SK-N-SH (cell line): ENCODE results near the gene ZNF407. TPM values are rescaled to one million over a fixed set of nuclear protein-coding genes. Genes with fewer than 3 reads are reported as not detected.

Experiments used
- CTCF ChIA-PET: fragments of 300-600, 350-600 bp; formaldehyde crosslinking; extraction: SDS; loops from one replicate; lab custom pipeline; 2021; lab: Yijun Ruan, JAX
- POLR2A ChIA-PET: fragments of 350-600 bp; sonication (Branson Sonifier 250); formaldehyde crosslinking; extraction: SDS; loops from one replicate; lab custom pipeline; 2020; ENCODE audit warnings: antibody characterized with exemption, inconsistent platforms; lab: Yijun Ruan, JAX
- DNase-seq: peaks from one replicate; pipeline ENCODE4 v3.0.0; 2012
- H2AFZ ChIP-seq: fragments of 200-600 bp; sonication (generic); 2 replicates; pipeline ENCODE4 v1.8.1; 2016; ENCODE audit warnings: antibody characterized with exemption, mild to moderate bottlenecking, low read depth
- H3F3A ChIP-seq: fragments of 200-600 bp; sonication (generic); replicated peaks from 2 replicates; pipeline ENCODE3; 2016; ENCODE audit warnings: antibody characterized with exemption, mild to moderate bottlenecking; ENCODE audit not compliant: insufficient read depth
- H3K27ac ChIP-seq, 2 experiments: fragments of 200-500 bp in 1 of 2; fragments of 200-600 bp in 1 of 2; sonication (Bioruptor generic) in 1 of 2; sonication (generic), shearing (Covaris generic) in 1 of 2; 2 replicates each; pipeline versions ENCODE4 v1.5.1 to v1.6.1; 2014 to 2016; ENCODE audit warnings: low read depth in 2 of 2, inconsistent platforms in 1 of 2, low read length in 1 of 2, mild to moderate bottlenecking in 1 of 2, mixed read lengths in 1 of 2
- H3K27me3 ChIP-seq: fragments of 200-600 bp; sonication (generic), shearing (Covaris generic); 2 replicates; pipeline ENCODE4 v1.6.1; 2016; ENCODE audit warnings: mixed run types; ENCODE audit not compliant: insufficient read depth
- H3K36me3 ChIP-seq, 2 experiments: fragments of 200-500 bp in 1 of 2; fragments of 200-600 bp in 1 of 2; sonication (Bioruptor generic) in 1 of 2; sonication (generic) in 1 of 2; replicated peaks in 1 of 2; 2 replicates each; pipeline versions ENCODE3 to v1.5.1; 2014 to 2016; ENCODE audit warnings: low read length in 1 of 2, mild to moderate bottlenecking in 1 of 2; ENCODE audit not compliant: insufficient read depth in 2 of 2, control insufficient read depth in 1 of 2
- H3K4me1 ChIP-seq, 2 experiments: fragments of 200-500 bp in 1 of 2; fragments of 200-600 bp in 1 of 2; sonication (Bioruptor generic) in 1 of 2; sonication (generic), shearing (Covaris generic) in 1 of 2; 2 replicates each; pipeline versions ENCODE4 v1.5.1 to v1.6.1; 2014 to 2016; ENCODE audit warnings: low read depth in 1 of 2, low read length in 1 of 2, mixed run types in 1 of 2; ENCODE audit not compliant: insufficient read depth in 2 of 2, control insufficient read depth in 1 of 2
- H3K4me2 ChIP-seq: fragments of 200-600 bp; sonication (generic), shearing (Covaris generic); 2 replicates; pipeline ENCODE4 v1.6.1; 2017; ENCODE audit warnings: mixed run types
- H3K4me3 ChIP-seq, 2 experiments: fragments of 200-500 bp in 1 of 2; fragments of 200-600 bp in 1 of 2; sonication (Bioruptor generic) in 1 of 2; sonication (generic), shearing (Covaris generic) in 1 of 2; 2 replicates each; pipeline versions ENCODE4 v1.5.1 to v1.8.1; 2014 to 2016; ENCODE audit warnings: low read depth in 2 of 2, inconsistent platforms in 1 of 2, low read length in 1 of 2, mild to moderate bottlenecking in 1 of 2, mixed read lengths in 1 of 2, moderate library complexity in 1 of 2
- H3K79me2 ChIP-seq: fragments of 200-600 bp; sonication (generic); 2 replicates; pipeline ENCODE4 v1.8.1; 2017; ENCODE audit warnings: mild to moderate bottlenecking; ENCODE audit not compliant: insufficient read depth
- H3K9ac ChIP-seq: fragments of 200-600 bp; sonication (generic); 2 replicates; pipeline ENCODE4 v1.6.1; 2017; ENCODE audit warnings: mixed run types
- H3K9me2 ChIP-seq: fragments of 200-600 bp; sonication (generic); 2 replicates; pipeline ENCODE4 v1.6.1; 2017; ENCODE audit warnings: mixed run types
- H3K9me3 ChIP-seq: fragments of 200-600 bp; sonication (generic); 2 replicates; pipeline ENCODE4 v1.6.1; 2017; ENCODE audit warnings: mixed run types, mild to moderate bottlenecking, moderate library complexity
- H4K20me1 ChIP-seq: fragments of 200-600 bp; sonication (generic); 2 replicates; pipeline ENCODE4 v1.6.1; 2017; ENCODE audit warnings: mild to moderate bottlenecking, mixed run types; ENCODE audit not compliant: insufficient read depth
- CHD2 ChIP-seq: fragments of 150-350 bp; IDR thresholded peaks from 2 replicates; pipeline ENCODE4 v1.6.1; 2018; ENCODE audit warnings: low read length; ENCODE audit not compliant: partially characterized antibody
- EP300 ChIP-seq, 2 experiments: IDR thresholded peaks; 2 replicates each; pipeline versions ENCODE4 v1.4.0 to v1.6.1; 2012; ENCODE audit warnings: borderline replicate concordance in 1 of 2, low read depth in 1 of 2, low read length in 1 of 2
- FOXJ3 ChIP-seq: sonication (generic); formaldehyde crosslinking; IDR thresholded peaks from 2 replicates; pipeline ENCODE4 v1.5.1; 2020; ENCODE audit warnings: mild to moderate bottlenecking, missing genetic modification reagents
- GABPA ChIP-seq: IDR thresholded peaks from 2 replicates; pipeline ENCODE4 v1.4.0; 2012; ENCODE audit warnings: low read depth, mild to moderate bottlenecking
- MEF2A ChIP-seq: IDR thresholded peaks from 2 replicates; pipeline ENCODE4 v1.4.0; 2012; ENCODE audit warnings: low read depth, borderline replicate concordance
- MXI1 ChIP-seq: IDR thresholded peaks from 2 replicates; pipeline ENCODE4 v1.6.1; 2012; ENCODE audit warnings: mild to moderate bottlenecking, low read depth, low read length, improper control_type of control experiment
- NFIC ChIP-seq: IDR thresholded peaks from 2 replicates; pipeline ENCODE4 v1.4.0; 2012; ENCODE audit warnings: borderline replicate concordance
- NRF1 ChIP-seq: IDR thresholded peaks from 2 replicates; pipeline ENCODE4 v1.6.1; 2012; ENCODE audit warnings: low read depth, mild to moderate bottlenecking, low read length
- RXRA ChIP-seq: IDR thresholded peaks from 2 replicates; pipeline ENCODE4 v1.4.0; 2012; ENCODE audit warnings: low read depth, mild to moderate bottlenecking, borderline replicate concordance
- SIN3A ChIP-seq: IDR thresholded peaks from 2 replicates; pipeline ENCODE4 v1.6.1; 2012; ENCODE audit warnings: low read depth, mild to moderate bottlenecking, low read length, moderate library complexity, borderline replicate concordance
- TEAD4 ChIP-seq: IDR thresholded peaks from 2 replicates; pipeline ENCODE4 v1.4.0; 2012; ENCODE audit warnings: mild to moderate bottlenecking, borderline replicate concordance; ENCODE audit not compliant: insufficient read depth
- WGBS: methylation state at CpG from one replicate; pipeline ENCODE4 v1.1.6; 2017; ENCODE audit warnings: low lambda C conversion rate; 5-methylcytosine and 5-hydroxymethylcytosine counted together
- polyA plus RNA-seq, 3 experiments: library from polyadenylated mRNA; depleted of rRNA; stranded (reverse); fragments of >200 nt; gene quantifications; 2 replicates each; pipeline ENCODE4 v1.2.3, GENCODE V29; 2012
- TF ChIP-seq, protein P1 (sequence below): IDR thresholded peaks from 2 replicates; pipeline ENCODE4 v1.4.0; 2012; ENCODE audit warnings: low read depth, borderline replicate concordance
- TF ChIP-seq, protein P2 (sequence below): IDR thresholded peaks from 2 replicates; pipeline ENCODE4 v1.4.0; 2012; ENCODE audit warnings: low read depth, borderline replicate concordance
- TF ChIP-seq, protein P3 (sequence below): IDR thresholded peaks from 2 replicates; pipeline ENCODE4 v1.6.1; 2012; ENCODE audit warnings: mild to moderate bottlenecking, low read depth, low read length, moderate library complexity
- TF ChIP-seq, protein P4 (sequence below): fragments of 150-350 bp; IDR thresholded peaks from 2 replicates; pipeline ENCODE4 v1.6.1; 2017; ENCODE audit warnings: antibody characterized with exemption, low read length, low read depth, borderline replicate concordance
- TF ChIP-seq, protein P5 (sequence below): IDR thresholded peaks from 2 replicates; pipeline ENCODE4; 2012

The ZNF407 gene
- polyA plus RNA-seq, 1 of the 3 experiments (the other 2 are of a cell fraction): 2.6 TPM

DNA sequence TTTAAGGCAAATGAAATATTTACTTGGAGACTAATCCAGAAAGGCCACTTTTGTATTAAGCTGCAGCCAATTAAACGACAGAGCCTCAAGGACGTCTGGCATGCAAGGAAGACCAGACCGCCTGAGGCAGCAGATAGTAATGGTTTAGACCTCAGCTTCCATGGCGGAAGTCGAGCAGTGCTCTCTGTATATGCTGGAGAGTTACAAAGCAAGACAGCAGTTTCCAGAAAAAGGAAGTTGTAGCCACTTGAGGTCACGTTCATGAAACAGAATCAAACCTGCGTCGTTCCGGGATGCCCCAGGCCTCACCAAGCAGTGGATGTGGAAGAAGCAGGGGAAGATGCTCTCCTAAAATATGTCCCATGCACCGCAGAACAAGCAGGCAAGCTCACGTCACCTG is 469.3 kb downstream of the ZNF407 start:
- no peak overlapping the region for H3K27ac ChIP-seq
- no peak for TF ChIP-seq RXRA
- peaks cover 4% of the 10 kb centered on the region for H3F3A ChIP-seq
- no peak overlapping the region for H2AFZ ChIP-seq
- H4K20me1 ChIP-seq: no peaks in the 10 kb centered on the region
- no peak overlapping the region for H3K4me2 ChIP-seq
- ChIA-PET POLR2A (no interaction called here), CTCF (interaction anchor here (1.2 to 1.7 kb wide), 3 partner anchors 10 to 30 kb away, joined by 3 to 5 read pairs (median 4); no protein-coding TSS in a partner anchor)
- no peaks in the 10 kb centered on the region for H3K9me3 ChIP-seq
- H3K36me3 ChIP-seq: no peaks in the 10 kb centered on the region
- no peak overlapping the region for H3K4me3 ChIP-seq
- H3K9me2 ChIP-seq: no peaks in the 10 kb centered on the region
- H3K79me2 ChIP-seq: no peaks in the 10 kb centered on the region
- H3K27me3 ChIP-seq: no peaks in the 10 kb centered on the region
- no peak overlapping the region for H3K9ac ChIP-seq
- peaks cover 10 to 17% of the 10 kb centered on the region in 2 experiments; a peak in 2 of 4 replicates for H3K4me1 ChIP-seq
- WGBS: 94% methylated on average over 11 of the region's 11 CpGs
- DNase-seq: no peak

DNA sequence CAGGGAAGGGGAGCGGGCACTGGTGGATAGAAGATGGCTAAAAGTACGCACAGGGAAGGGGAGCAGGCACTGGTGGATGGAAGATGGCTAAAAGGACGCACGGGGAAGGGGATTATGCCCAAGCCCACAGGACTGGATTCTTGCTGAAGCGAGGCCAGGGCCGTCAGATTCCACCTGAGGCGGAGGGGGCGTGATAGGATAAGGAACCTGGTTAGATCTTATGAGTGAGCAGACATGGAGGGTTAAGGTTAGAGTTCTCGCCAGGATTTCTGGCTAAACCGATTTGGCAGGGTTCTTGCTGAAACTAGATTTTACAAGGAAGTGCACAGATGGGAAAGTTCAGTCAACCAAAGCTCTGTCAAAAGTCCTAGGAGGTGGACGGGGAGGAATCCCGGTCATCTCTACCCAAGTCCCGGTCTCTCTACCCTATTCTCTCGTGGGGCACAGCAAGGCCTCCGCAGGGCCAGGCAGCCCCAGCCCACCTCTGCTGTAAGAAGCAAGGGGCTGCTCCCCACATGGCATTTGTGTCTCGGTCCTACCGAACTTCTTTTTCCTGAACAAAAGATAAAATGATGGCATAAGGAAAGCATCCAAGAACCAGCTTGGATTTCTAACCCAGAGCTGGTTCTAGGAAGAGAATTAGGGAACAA is 470.5 kb downstream of the ZNF407 start:
- no peaks in the 10 kb centered on the region for H3K27me3 ChIP-seq
- CTCF ChIA-PET: interaction anchor here (1.7 kb wide), 1 partner anchor 11 kb away, joined by 5 read pairs; no protein-coding TSS in a partner anchor
- no peak overlapping the region for H3K4me3 ChIP-seq
- H3K27ac ChIP-seq: no peak overlapping the region
- peaks cover 10 to 17% of the 10 kb centered on the region in 2 experiments; a peak in 2 of 4 replicates for H3K4me1 ChIP-seq
- no peaks in the 10 kb centered on the region for H3K36me3 ChIP-seq
- no peaks in the 10 kb centered on the region for H3K9me2 ChIP-seq
- no peak overlapping the region for H3K9ac ChIP-seq
- POLR2A ChIA-PET: no interaction called here
- no peak for DNase-seq
- no peaks in the 10 kb centered on the region for H3K79me2 ChIP-seq
- peaks cover 4% of the 10 kb centered on the region for H3F3A ChIP-seq
- no peak overlapping the region for H2AFZ ChIP-seq
- H4K20me1 ChIP-seq: no peaks in the 10 kb centered on the region
- 89% methylated on average over 15 of the region's 17 CpGs for WGBS
- no peak overlapping the region for H3K4me2 ChIP-seq
- no peaks in the 10 kb centered on the region for H3K9me3 ChIP-seq
- TF ChIP-seq, protein P1, sequence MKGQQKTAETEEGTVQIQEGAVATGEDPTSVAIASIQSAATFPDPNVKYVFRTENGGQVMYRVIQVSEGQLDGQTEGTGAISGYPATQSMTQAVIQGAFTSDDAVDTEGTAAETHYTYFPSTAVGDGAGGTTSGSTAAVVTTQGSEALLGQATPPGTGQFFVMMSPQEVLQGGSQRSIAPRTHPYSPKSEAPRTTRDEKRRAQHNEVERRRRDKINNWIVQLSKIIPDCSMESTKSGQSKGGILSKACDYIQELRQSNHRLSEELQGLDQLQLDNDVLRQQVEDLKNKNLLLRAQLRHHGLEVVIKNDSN: no peak
- no peak for TF ChIP-seq TEAD4
- no peak for TF ChIP-seq NRF1
- TF ChIP-seq, protein P2, sequence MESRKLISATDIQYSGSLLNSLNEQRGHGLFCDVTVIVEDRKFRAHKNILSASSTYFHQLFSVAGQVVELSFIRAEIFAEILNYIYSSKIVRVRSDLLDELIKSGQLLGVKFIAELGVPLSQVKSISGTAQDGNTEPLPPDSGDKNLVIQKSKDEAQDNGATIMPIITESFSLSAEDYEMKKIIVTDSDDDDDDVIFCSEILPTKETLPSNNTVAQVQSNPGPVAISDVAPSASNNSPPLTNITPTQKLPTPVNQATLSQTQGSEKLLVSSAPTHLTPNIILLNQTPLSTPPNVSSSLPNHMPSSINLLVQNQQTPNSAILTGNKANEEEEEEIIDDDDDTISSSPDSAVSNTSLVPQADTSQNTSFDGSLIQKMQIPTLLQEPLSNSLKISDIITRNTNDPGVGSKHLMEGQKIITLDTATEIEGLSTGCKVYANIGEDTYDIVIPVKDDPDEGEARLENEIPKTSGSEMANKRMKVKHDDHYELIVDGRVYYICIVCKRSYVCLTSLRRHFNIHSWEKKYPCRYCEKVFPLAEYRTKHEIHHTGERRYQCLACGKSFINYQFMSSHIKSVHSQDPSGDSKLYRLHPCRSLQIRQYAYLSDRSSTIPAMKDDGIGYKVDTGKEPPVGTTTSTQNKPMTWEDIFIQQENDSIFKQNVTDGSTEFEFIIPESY: no peak
- TF ChIP-seq EP300 (IDR thresholded peaks at IDR 0.05; ENCODE audit: borderline replicate concordance in 1 of 2, low read depth in 1 of 2, low read length in 1 of 2): no peak
- TF ChIP-seq, protein P3, sequence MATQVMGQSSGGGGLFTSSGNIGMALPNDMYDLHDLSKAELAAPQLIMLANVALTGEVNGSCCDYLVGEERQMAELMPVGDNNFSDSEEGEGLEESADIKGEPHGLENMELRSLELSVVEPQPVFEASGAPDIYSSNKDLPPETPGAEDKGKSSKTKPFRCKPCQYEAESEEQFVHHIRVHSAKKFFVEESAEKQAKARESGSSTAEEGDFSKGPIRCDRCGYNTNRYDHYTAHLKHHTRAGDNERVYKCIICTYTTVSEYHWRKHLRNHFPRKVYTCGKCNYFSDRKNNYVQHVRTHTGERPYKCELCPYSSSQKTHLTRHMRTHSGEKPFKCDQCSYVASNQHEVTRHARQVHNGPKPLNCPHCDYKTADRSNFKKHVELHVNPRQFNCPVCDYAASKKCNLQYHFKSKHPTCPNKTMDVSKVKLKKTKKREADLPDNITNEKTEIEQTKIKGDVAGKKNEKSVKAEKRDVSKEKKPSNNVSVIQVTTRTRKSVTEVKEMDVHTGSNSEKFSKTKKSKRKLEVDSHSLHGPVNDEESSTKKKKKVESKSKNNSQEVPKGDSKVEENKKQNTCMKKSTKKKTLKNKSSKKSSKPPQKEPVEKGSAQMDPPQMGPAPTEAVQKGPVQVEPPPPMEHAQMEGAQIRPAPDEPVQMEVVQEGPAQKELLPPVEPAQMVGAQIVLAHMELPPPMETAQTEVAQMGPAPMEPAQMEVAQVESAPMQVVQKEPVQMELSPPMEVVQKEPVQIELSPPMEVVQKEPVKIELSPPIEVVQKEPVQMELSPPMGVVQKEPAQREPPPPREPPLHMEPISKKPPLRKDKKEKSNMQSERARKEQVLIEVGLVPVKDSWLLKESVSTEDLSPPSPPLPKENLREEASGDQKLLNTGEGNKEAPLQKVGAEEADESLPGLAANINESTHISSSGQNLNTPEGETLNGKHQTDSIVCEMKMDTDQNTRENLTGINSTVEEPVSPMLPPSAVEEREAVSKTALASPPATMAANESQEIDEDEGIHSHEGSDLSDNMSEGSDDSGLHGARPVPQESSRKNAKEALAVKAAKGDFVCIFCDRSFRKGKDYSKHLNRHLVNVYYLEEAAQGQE: no peak
- TF ChIP-seq, protein P4, sequence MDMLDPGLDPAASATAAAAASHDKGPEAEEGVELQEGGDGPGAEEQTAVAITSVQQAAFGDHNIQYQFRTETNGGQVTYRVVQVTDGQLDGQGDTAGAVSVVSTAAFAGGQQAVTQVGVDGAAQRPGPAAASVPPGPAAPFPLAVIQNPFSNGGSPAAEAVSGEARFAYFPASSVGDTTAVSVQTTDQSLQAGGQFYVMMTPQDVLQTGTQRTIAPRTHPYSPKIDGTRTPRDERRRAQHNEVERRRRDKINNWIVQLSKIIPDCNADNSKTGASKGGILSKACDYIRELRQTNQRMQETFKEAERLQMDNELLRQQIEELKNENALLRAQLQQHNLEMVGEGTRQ: no peak
- no peak for TF ChIP-seq MXI1
- no peak for TF ChIP-seq FOXJ3
- TF ChIP-seq CHD2: no peak
- TF ChIP-seq SIN3A: no peak
- TF ChIP-seq MEF2A: no peak
- TF ChIP-seq, protein P5, sequence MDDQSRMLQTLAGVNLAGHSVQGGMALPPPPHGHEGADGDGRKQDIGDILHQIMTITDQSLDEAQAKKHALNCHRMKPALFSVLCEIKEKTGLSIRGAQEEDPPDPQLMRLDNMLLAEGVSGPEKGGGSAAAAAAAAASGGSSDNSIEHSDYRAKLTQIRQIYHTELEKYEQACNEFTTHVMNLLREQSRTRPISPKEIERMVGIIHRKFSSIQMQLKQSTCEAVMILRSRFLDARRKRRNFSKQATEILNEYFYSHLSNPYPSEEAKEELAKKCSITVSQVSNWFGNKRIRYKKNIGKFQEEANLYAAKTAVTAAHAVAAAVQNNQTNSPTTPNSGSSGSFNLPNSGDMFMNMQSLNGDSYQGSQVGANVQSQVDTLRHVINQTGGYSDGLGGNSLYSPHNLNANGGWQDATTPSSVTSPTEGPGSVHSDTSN: no peak
- no peak for TF ChIP-seq GABPA
- no peak for TF ChIP-seq NFIC
